A673 (cell line): ENCODE results near the gene ADAMTSL2.

ENCODE experiments used
- CTCF ChIP-seq: fragments of 300-800, 200-600 bp; sonication (generic); conservative IDR thresholded peaks from 2 replicates; pipeline ENCODE4 v1.5.1; 2017; ENCODE audit warnings: low read depth, mild to moderate bottlenecking, antibody characterized with exemption, low read length, moderate library complexity, mixed read lengths
- EZH2 ChIP-seq: fragments of 200-600 bp; sonication (generic); IDR thresholded peaks from 2 replicates; pipeline ENCODE4 v1.6.1; 2017; ENCODE audit warnings: borderline replicate concordance, low read depth, mild to moderate bottlenecking, mixed read lengths, antibody characterized with exemption, low read length; ENCODE audit not compliant: poor library complexity, severe bottlenecking

- TF ChIP-seq CTCF (no peak), EZH2 (no peak)
Measured at GRCh38 chr9:133490865-133491655, 43.4 kb upstream of the ADAMTSL2 start.
